SH-SY5Y (cell line): Measurements from ENCODE around the gene ALLC.

Source experiments
- GATA2 ChIP-seq: IDR thresholded peaks from 2 replicates; pipeline ENCODE4 v1.6.1; 2011; ENCODE audit warnings: mild to moderate bottlenecking, low read depth, low read length
- GATA3 ChIP-seq: IDR thresholded peaks from 2 replicates; pipeline ENCODE4 v1.6.1; 2011; ENCODE audit warnings: low read depth, mild to moderate bottlenecking, low read length, moderate library complexity

DNA sequence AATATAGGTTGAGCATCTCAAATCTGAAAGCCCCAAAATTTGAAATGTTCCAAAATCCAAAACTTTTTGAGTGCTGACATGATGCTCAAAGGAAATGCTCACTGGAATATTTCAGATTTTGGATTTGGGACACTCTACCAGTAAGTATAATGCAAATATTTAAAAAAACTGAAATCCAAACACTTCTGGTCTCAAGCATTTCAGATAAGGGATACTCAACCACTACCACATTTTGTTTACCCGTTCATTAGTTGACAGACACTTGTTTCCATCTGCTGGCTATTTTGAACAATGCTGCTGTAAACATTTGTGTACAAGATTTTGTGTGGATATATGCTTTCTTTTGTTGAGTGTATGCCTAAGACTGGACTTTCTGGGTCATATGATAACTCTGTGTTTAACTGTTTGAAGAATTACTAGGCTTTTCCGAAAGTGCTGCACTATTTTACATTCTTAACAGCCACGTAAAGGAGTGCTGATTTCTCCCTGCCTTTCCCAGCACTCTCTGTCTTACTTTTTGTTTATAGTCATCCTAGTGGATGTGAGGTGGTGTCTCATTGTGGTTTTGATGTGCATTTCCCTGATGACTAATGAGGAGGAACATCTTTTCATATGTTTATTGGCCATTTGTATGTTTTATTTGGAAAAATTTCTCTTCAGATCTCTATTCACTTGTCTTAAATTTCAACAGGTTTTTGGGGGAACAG lies 25.9 kb downstream of the ALLC start:
- no peak for TF ChIP-seq GATA2
- TF ChIP-seq GATA3 = no peak
